Myocyte (in vitro differentiated cells): Measurements from ENCODE around the gene GAGE12C. TPM values are rescaled to one million over a fixed set of nuclear protein-coding genes. Genes with fewer than 3 reads are reported as not detected.
"Not testable (repeated sequence)": the region's sequence is repeated elsewhere in the genome, so short reads cannot be mapped to it uniquely, and the experiment has no call there.

Experiments
- DNase-seq: peaks from one replicate; pipeline ENCODE4 v3.0.0-alpha.2; 2012; ENCODE audit warnings: low read depth
- polyA plus RNA-seq: library from polyadenylated mRNA; unstranded; fragments of >200 nt; gene quantifications from one replicate; pipeline ENCODE4 v1.2.1, GENCODE V29; 2012; ENCODE audit warnings: missing spikeins
- total RNA-seq: library from RNA; depleted of rRNA; stranded (reverse); fragments of >200 nt; gene quantifications from 2 replicates; pipeline ENCODE4 v1.2.3, GENCODE V29; 2014

The GAGE12C gene
- not detected in 2 replicates for total RNA-seq
- polyA plus RNA-seq = not detected

GRCh38 chrX:49531877-49532276 lies at the start of gene GAGE12C:
TSS of gene GAGE12C (plus strand) at chrX:49532177. CDS start at chrX:49533332, 1,155 bp downstream.
- DNase-seq = not testable (repeated sequence)

DNA sequence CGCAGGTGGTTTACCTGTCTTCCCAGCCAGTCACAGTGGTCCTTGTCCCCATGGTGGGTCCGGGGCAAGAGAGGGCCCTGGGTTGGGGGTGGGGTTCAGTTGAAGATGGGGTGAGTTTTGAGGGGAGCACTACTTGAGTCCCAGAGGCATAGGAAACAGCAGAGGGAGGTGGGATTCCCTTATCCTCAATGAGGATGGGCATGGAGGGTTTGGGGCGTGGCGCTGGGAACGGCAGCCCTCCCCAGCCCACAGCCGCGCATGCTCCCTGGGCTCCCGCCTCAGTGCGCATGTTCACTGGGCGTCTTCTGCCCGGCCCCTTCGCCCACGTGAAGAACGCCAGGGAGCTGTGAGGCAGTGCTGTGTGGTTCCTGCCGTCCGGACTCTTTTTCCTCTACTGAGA lies 9.5 kb downstream of the GAGE12C start, which contains the start of gene GAGE12D:
Gene GAGE12D, plus strand, starts transcription at position 301 of the 400 bp plus-strand sequence. CDS start 1,155 bp downstream, outside the sequence.
- not testable (repeated sequence) for DNase-seq

- not testable (repeated sequence) for DNase-seq
These were observed 19.0 kb downstream of the GAGE12C start, which contains the start of gene GAGE12E for GRCh38 chrX:49550989-49551388. TSS of gene GAGE12E (plus strand) at chrX:49551289. CDS start at chrX:49552444, 1,155 bp downstream.

DNA sequence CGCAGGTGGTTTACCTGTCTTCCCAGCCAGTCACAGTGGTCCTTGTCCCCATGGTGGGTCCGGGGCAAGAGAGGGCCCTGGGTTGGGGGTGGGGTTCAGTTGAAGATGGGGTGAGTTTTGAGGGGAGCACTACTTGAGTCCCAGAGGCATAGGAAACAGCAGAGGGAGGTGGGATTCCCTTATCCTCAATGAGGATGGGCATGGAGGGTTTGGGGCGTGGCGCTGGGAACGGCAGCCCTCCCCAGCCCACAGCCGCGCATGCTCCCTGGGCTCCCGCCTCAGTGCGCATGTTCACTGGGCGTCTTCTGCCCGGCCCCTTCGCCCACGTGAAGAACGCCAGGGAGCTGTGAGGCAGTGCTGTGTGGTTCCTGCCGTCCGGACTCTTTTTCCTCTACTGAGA lies 28.6 kb downstream of the GAGE12C start, which contains the start of gene GAGE12F:
Gene GAGE12F, plus strand, starts transcription at position 301 of the 400 bp plus-strand sequence. CDS start 1,155 bp downstream, outside the sequence.
- not testable (repeated sequence) for DNase-seq

- not testable (repeated sequence) for DNase-seq
These were observed 36.8 kb downstream of the GAGE12C start for GRCh38 chrX:49568728-49569127.

GRCh38 chrX:49569152-49569551 lies 37.2 kb downstream of the GAGE12C start:
- DNase-seq = not testable (repeated sequence)

- DNase-seq = not testable (repeated sequence)
These were observed 38.1 kb downstream of the GAGE12C start, which contains the start of gene GAGE12G for GRCh38 chrX:49570100-49570499. TSS of gene GAGE12G (plus strand) at chrX:49570400. CDS start at chrX:49571555, 1,155 bp downstream.

GRCh38 chrX:49579649-49580048 lies 47.7 kb downstream of the GAGE12C start, which contains the start of gene GAGE12H:
TSS of gene GAGE12H (plus strand) at chrX:49579949. CDS start at chrX:49581104, 1,155 bp downstream.
- not testable (repeated sequence) for DNase-seq

Other genes with a start within 250 kb of the GAGE12C start
- not detected in 2 replicates for gene GAGE10, start 228.5 kb upstream of the GAGE12C start, total RNA-seq
- not detected in 2 replicates for gene GAGE12J, start 210.1 kb upstream of the GAGE12C start, total RNA-seq
- gene GAGE13, start 200.6 kb upstream of the GAGE12C start, total RNA-seq = not detected in 2 replicates
- not detected in 2 replicates for gene GAGE12D, start 9.6 kb downstream of the GAGE12C start, total RNA-seq
- gene GAGE12E, start 19.1 kb downstream of the GAGE12C start, total RNA-seq = not detected in 2 replicates
- not detected in 2 replicates for gene GAGE12F, start 28.7 kb downstream of the GAGE12C start, total RNA-seq
- not detected in 2 replicates for gene GAGE12G, start 38.2 kb downstream of the GAGE12C start, total RNA-seq
- gene GAGE12H, start 47.8 kb downstream of the GAGE12C start, total RNA-seq = not detected in 2 replicates
- not detected in 2 replicates for gene GAGE2A, start 57.3 kb downstream of the GAGE12C start, total RNA-seq
- gene GAGE1, start 66.8 kb downstream of the GAGE12C start, total RNA-seq = not detected in 2 replicates
- not detected in 2 replicates for gene PAGE1, start 163.8 kb downstream of the GAGE12C start, total RNA-seq